H1 (cell line): Measurements from ENCODE around the gene CD151. TPM values are rescaled to one million over a fixed set of nuclear protein-coding genes. Genes with fewer than 3 reads are reported as not detected.

Experiments used
- CTCF ChIA-PET: fragments of 300-600 bp; sonication (Branson Sonifier 250); formaldehyde crosslinking; loops from one replicate; lab custom pipeline; 2021; ENCODE audit not compliant: partially characterized antibody; lab: Charles Lee
- POLR2A ChIA-PET: fragments of 300-600 bp; sonication (Branson Sonifier 250); formaldehyde crosslinking; loops from one replicate; lab custom pipeline; 2021; ENCODE audit warnings: inconsistent platforms; ENCODE audit not compliant: partially characterized antibody; lab: Charles Lee
- DNase-seq, 2 experiments: peaks; one replicate each; pipeline versions ENCODE4 v3.0.0 to v3.0.0-alpha.2; 2010 to 2022; ENCODE audit warnings: low spot score in 2 of 2, low read depth in 1 of 2, mixed read lengths in 1 of 2
- FAIRE-seq: peaks from 2 replicates; lab custom pipeline; 2011; peaks lifted over from hg19 to GRCh38; lab: Jason Lieb, UNC
- H2AFZ ChIP-seq: 2 replicates; pipeline ENCODE4 v1.8.1; 2012; ENCODE audit warnings: low read length, inconsistent platforms
- H2AK5ac ChIP-seq: 2 replicates; pipeline ENCODE4 v1.6.1; 2013; ENCODE audit warnings: low read depth, low read length
- H2BK120ac ChIP-seq: replicated peaks from 2 replicates; pipeline ENCODE3; 2013; ENCODE audit warnings: low read depth, low read length, inconsistent platforms
- H2BK12ac ChIP-seq: 2 replicates; pipeline ENCODE4 v1.6.1; 2013; ENCODE audit warnings: low read depth, low read length
- H2BK15ac ChIP-seq: 2 replicates; pipeline ENCODE4 v1.6.1; 2013; ENCODE audit warnings: low read length
- H2BK20ac ChIP-seq: 2 replicates; pipeline ENCODE4 v1.6.1; 2013; ENCODE audit warnings: low read length
- H2BK5ac ChIP-seq: 2 replicates; pipeline ENCODE4 v1.6.1; 2013; ENCODE audit warnings: low read depth, low read length
- H3K14ac ChIP-seq: 2 replicates; pipeline ENCODE4 v1.6.1; 2013; ENCODE audit warnings: inconsistent platforms; ENCODE audit not compliant: insufficient read length
- H3K18ac ChIP-seq: 2 replicates; pipeline ENCODE4 v1.6.1; 2013; ENCODE audit warnings: low read length; ENCODE audit errors: extremely low read depth
- H3K23ac ChIP-seq: 2 replicates; pipeline ENCODE4 v1.6.1; 2013; ENCODE audit warnings: inconsistent platforms; ENCODE audit not compliant: insufficient read length
- H3K23me2 ChIP-seq: 2 replicates; pipeline ENCODE4 v1.6.1; 2013; ENCODE audit warnings: low read depth, low read length
- H3K27ac ChIP-seq: 2 replicates; pipeline ENCODE4 v1.6.1; 2011; ENCODE audit warnings: low read depth, low read length, inconsistent platforms
- H3K27me3 ChIP-seq, 4 experiments: replicated peaks in 1 of 4; 1 replicate in 1 of 4; 2 replicates in 3 of 4; pipeline versions ENCODE4 v1.6.1 to v1.8.1; 2011 to 2013; ENCODE audit warnings: low read length in 3 of 4, mild to moderate bottlenecking in 3 of 4, inconsistent platforms in 2 of 4, mixed read lengths in 2 of 4, moderate library complexity in 1 of 4; ENCODE audit not compliant: control insufficient read depth in 3 of 4, insufficient read depth in 3 of 4; ENCODE audit errors: extremely low read depth in 1 of 4
- H3K36me3 ChIP-seq, 4 experiments: 2 replicates each; pipeline versions ENCODE4 v1.6.1 to v1.8.1; 2011 to 2013; ENCODE audit warnings: mild to moderate bottlenecking in 4 of 4, low read length in 3 of 4, moderate library complexity in 2 of 4, control low read depth in 1 of 4, inconsistent platforms in 1 of 4; ENCODE audit not compliant: insufficient read depth in 4 of 4, control insufficient read depth in 2 of 4
- H3K4ac ChIP-seq: replicated peaks from 2 replicates; pipeline ENCODE3; 2013; ENCODE audit warnings: low read length, low read depth, mixed read lengths, inconsistent platforms; ENCODE audit not compliant: insufficient read length
- H3K4me1 ChIP-seq, 4 experiments: replicated peaks in 1 of 4; 1 replicate in 1 of 4; 2 replicates in 3 of 4; pipeline versions ENCODE4 v1.6.1 to v1.8.1; 2011 to 2013; ENCODE audit warnings: low read length in 3 of 4, inconsistent platforms in 2 of 4, mixed read lengths in 1 of 4; ENCODE audit not compliant: insufficient read depth in 4 of 4, control insufficient read depth in 3 of 4
- H3K4me2 ChIP-seq, 2 experiments: 2 replicates each; pipeline versions ENCODE4 v1.6.1 to v1.8.1; 2011 to 2013; ENCODE audit warnings: low read depth in 2 of 2, low read length in 2 of 2, control low read depth in 1 of 2, inconsistent platforms in 1 of 2, mild to moderate bottlenecking in 1 of 2; ENCODE audit not compliant: insufficient read depth in 1 of 2
- H3K4me3 ChIP-seq, 4 experiments: fragments of 200-600, 300-600 bp in 1 of 4; sonication (generic), shearing (Covaris generic), sonication (Bioruptor Twin) in 1 of 4; 2 replicates each; pipeline versions ENCODE4 v1.5.1 to v1.8.1; 2011 to 2016; ENCODE audit warnings: low read length in 4 of 4, low read depth in 3 of 4, control low read depth in 2 of 4, inconsistent platforms in 2 of 4, mild to moderate bottlenecking in 2 of 4, mixed read lengths in 1 of 4, moderate library complexity in 1 of 4; ENCODE audit not compliant: insufficient read depth in 2 of 4; ENCODE audit errors: extremely low read depth in 1 of 4
- H3K56ac ChIP-seq: replicated peaks from 2 replicates; pipeline ENCODE3; 2013; ENCODE audit warnings: low read depth, mild to moderate bottlenecking, mixed read lengths, low read length, inconsistent platforms; ENCODE audit not compliant: insufficient read length
- H3K79me1 ChIP-seq: 2 replicates; pipeline ENCODE4 v1.6.1; 2013; ENCODE audit warnings: low read depth, low read length, control low read depth
- H3K79me2 ChIP-seq, 2 experiments: 2 replicates each; pipeline versions ENCODE4 v1.6.1 to v1.8.1; 2012 to 2013; ENCODE audit warnings: low read length in 2 of 2, mild to moderate bottlenecking in 2 of 2, inconsistent platforms in 1 of 2; ENCODE audit not compliant: insufficient read depth in 2 of 2, control insufficient read depth in 1 of 2
- H3K9ac ChIP-seq, 4 experiments: replicated peaks in 1 of 4; 1 replicate in 1 of 4; 2 replicates in 3 of 4; pipeline versions ENCODE4 v1.6.1 to v1.8.1; 2011 to 2013; ENCODE audit warnings: low read depth in 3 of 4, low read length in 3 of 4, control low read depth in 2 of 4, mild to moderate bottlenecking in 2 of 4, moderate library complexity in 2 of 4, inconsistent platforms in 1 of 4; ENCODE audit errors: extremely low read depth in 1 of 4
- H3K9me3 ChIP-seq, 2 experiments: 2 replicates each; pipeline versions ENCODE4 v1.6.1 to v1.8.1; 2012 to 2013; ENCODE audit warnings: mild to moderate bottlenecking in 2 of 2, moderate library complexity in 2 of 2, control low read depth in 1 of 2, inconsistent platforms in 1 of 2, low read depth in 1 of 2, low read length in 1 of 2, mixed read lengths in 1 of 2; ENCODE audit not compliant: insufficient read depth in 2 of 2
- H4K20me1 ChIP-seq, 2 experiments: replicated peaks in 1 of 2; 2 replicates each; pipeline versions ENCODE3 to v1.8.1; 2011 to 2013; ENCODE audit warnings: inconsistent platforms in 2 of 2, low read length in 2 of 2, mild to moderate bottlenecking in 1 of 2; ENCODE audit not compliant: insufficient read depth in 2 of 2, control insufficient read depth in 1 of 2
- H4K5ac ChIP-seq: 2 replicates; pipeline ENCODE4 v1.6.1; 2013; ENCODE audit warnings: low read length, low read depth, mixed read lengths, inconsistent platforms; ENCODE audit not compliant: insufficient read length
- H4K8ac ChIP-seq: 2 replicates; pipeline ENCODE4 v1.8.0; 2013; ENCODE audit warnings: mild to moderate bottlenecking, moderate library complexity, low read length, inconsistent platforms; ENCODE audit not compliant: insufficient read depth; ENCODE audit errors: extremely low read depth
- H4K91ac ChIP-seq: replicated peaks from 2 replicates; pipeline ENCODE3; 2013; ENCODE audit warnings: low read length, mixed read lengths, inconsistent platforms; ENCODE audit not compliant: insufficient read length
- CHD1 ChIP-seq: IDR thresholded peaks from 2 replicates; pipeline ENCODE4 v1.6.1; 2012; ENCODE audit warnings: low read depth, low read length, improper control_type of control experiment
- CHD2 ChIP-seq: IDR thresholded peaks from 2 replicates; pipeline ENCODE4 v1.6.1; 2012; ENCODE audit warnings: low read length, improper control_type of control experiment
- EZH2 ChIP-seq: fragments of 200-600 bp; sonication (generic); IDR thresholded peaks from 2 replicates; pipeline ENCODE4 v1.7.1; 2012; ENCODE audit warnings: low read depth, mild to moderate bottlenecking, moderate library complexity, low read length, inconsistent platforms; ENCODE audit not compliant: severe bottlenecking
- HDAC6 ChIP-seq: IDR thresholded peaks from one replicate; pipeline ENCODE4 v1.7.1; 2012; ENCODE audit warnings: low read depth, mild to moderate bottlenecking, inconsistent platforms, low read length, moderate library complexity
- KDM5A ChIP-seq: fragments of 200-600 bp; IDR thresholded peaks from 2 replicates; pipeline ENCODE4 v1.7.1; 2012; ENCODE audit warnings: mild to moderate bottlenecking, low read length, inconsistent platforms, mixed read lengths
- PHF8 ChIP-seq: fragments of 200-600 bp; sonication (generic); conservative IDR thresholded peaks from 2 replicates; pipeline ENCODE4 v1.7.1; 2012; ENCODE audit warnings: low read depth, mild to moderate bottlenecking, inconsistent platforms, low read length, moderate library complexity
- SIX5 ChIP-seq: IDR thresholded peaks from 2 replicates; pipeline ENCODE4 v1.6.1; 2011; ENCODE audit warnings: mild to moderate bottlenecking, low read depth, low read length
- SP2 ChIP-seq: IDR thresholded peaks from 2 replicates; pipeline ENCODE4 v1.6.1; 2012; ENCODE audit warnings: mild to moderate bottlenecking, low read length, inconsistent platforms
- SP4 ChIP-seq: IDR thresholded peaks from 2 replicates; pipeline ENCODE4 v1.6.1; 2012; ENCODE audit warnings: low read length, inconsistent platforms
- TAF1 ChIP-seq: IDR thresholded peaks from 2 replicates; pipeline ENCODE4 v1.6.1; 2011; ENCODE audit warnings: mild to moderate bottlenecking, low read depth, low read length
- TCF12 ChIP-seq: IDR thresholded peaks from 2 replicates; pipeline ENCODE4 v1.6.1; 2011; ENCODE audit warnings: low read depth, mild to moderate bottlenecking, low read length
- YY1 ChIP-seq: IDR thresholded peaks from 2 replicates; pipeline ENCODE4 v1.6.1; 2011; ENCODE audit warnings: low read depth, mild to moderate bottlenecking, low read length
- WGBS, 2 experiments: shearing (Covaris generic) in 1 of 2; methylation state at CpG; one replicate each; pipeline versions ENCODE4 v1.1.6 to v1.1.7; 2013 to 2015; ENCODE audit warnings: low lambda C conversion rate in 2 of 2, mixed read lengths in 2 of 2, inconsistent platforms in 1 of 2, low coverage in 1 of 2, missing lambda C conversion rate in 1 of 2; ENCODE audit not compliant: insufficient replicate concordance in 2 of 2, insufficient coverage in 1 of 2, insufficient read length in 1 of 2; ENCODE audit errors: extremely low coverage in 1 of 2, missing lambda C conversion rate in 1 of 2; 5-methylcytosine and 5-hydroxymethylcytosine counted together
- polyA plus RNA-seq, 7 experiments: library from polyadenylated mRNA; depleted of rRNA in 3 of 7; stranded (reverse) in 5 of 7; unstranded in 2 of 7; fragments of >200 nt in 5 of 7; fragments of 200-250 nt in 2 of 7; gene quantifications; 1 replicate in 5 of 7; 2 replicates in 1 of 7; 4 replicates in 1 of 7; pipeline versions ENCODE4 v1.2.1 to v1.2.3, GENCODE V29; 2011 to 2013; ENCODE audit warnings: missing spikeins in 2 of 7, mixed read lengths in 2 of 7
- total RNA-seq: library from RNA; stranded (reverse); fragmentation: NEBNext Ultra II Directional; extraction: Animal tissue kit (Norgen Biotek cat#: 25700); gene quantifications from 2 replicates; pipeline ENCODE4 v1.2.1, GENCODE V29; 2021

The CD151 gene
- total and polyA plus RNA-seq, 2 of the 8 experiments (the other 6 are each of a cell fraction or from before 2014, with no cell fraction given): 101 to 212 TPM

DNA sequence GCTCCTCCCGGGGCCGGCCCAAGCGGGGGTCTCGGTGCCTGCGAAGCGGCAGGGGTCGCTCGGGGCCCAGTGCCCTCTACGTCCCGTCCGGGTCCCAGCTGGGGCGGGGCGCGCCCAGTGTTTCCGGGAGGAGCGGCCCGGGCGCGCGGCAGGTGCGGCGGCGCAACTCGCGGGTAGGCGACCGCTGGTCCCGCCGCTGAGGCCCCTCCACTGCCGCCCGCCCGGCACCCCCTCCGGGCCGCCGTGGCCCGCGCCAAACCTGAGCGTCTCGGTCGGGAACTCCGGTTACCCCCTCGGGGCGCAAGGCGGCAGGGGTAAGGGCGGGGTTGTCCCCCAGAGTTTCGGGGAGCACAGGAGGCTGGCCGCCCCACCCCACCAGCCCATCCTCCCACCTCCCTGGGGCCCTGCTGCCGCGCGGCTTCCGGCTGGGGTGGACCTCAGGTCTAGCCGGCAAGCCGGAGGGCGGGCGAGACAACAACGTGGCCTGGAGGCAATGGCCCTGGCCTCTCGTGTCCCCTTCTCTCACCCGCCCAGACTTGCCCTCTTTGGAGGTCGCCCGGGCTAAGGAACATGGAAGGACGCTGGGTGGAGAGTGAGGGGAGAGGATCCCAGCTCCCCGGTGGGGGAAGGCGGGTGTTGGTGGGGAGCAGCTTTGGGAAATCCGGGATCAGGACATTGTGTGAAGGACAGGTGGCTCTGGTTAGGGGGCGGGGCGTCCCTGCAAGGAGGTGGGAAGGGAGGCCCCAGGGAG, 5.4 kb upstream of the CD151 start:
- Histone ChIP-seq H4K20me1 (peaks cover 2 to 8% of the 10 kb centered on the region in 2 experiments), H3K79me2 (no peaks in the 10 kb centered on the region), H3K56ac (no peak overlapping the region), H3K36me3 (peaks cover 0 to 10% (median 1%) of the 10 kb centered on the region in 4 experiments; a peak in 1 of 8 replicates), H4K91ac (peak overlapping the region; percentile 56), H2BK20ac (0 out of 2 replicates have a peak overlapping the region, but pooled peaks have one; percentile 48), H2BK5ac (peak overlapping the region; percentile 88; the same call in 1 of the 2 replicates), H4K8ac (peak overlapping the region; percentile 86), H3K4me2 (peak overlapping the region; percentile 84 to 99), H3K4ac (peak overlapping the region; percentile 30), H3K4me1 (peaks cover 0 to 44% (median 39%) of the 10 kb centered on the region in 4 experiments; a peak in 6 of 7 replicates), H3K23ac (no peak overlapping the region), H3K14ac (no peak overlapping the region), H2BK15ac (peak overlapping the region; percentile 88; the same call in 1 of the 2 replicates), H3K27me3 (peaks cover 6 to 41% (median 30%) of the 10 kb centered on the region in 4 experiments), H2BK12ac (peak overlapping the region; percentile 92; the same call in 1 of the 2 replicates), H2AFZ (no peak overlapping the region; the same call in 1 of the 2 replicates), H3K18ac (peak overlapping the region; percentile 95), H3K9me3 (no peaks in the 10 kb centered on the region), H3K4me3 (peak overlapping the region; percentile 42 to 63 (median 58)), H3K23me2 (peaks cover 29% of the 10 kb centered on the region), H3K9ac (peak overlapping the region in 3 of 4 experiments; percentile 40 to 54 (median 50); a peak in 5 of 7 replicates), H3K27ac (peak overlapping the region; percentile 56; the same call in 1 of the 2 replicates), H3K79me1 (no peaks in the 10 kb centered on the region; the same call in 1 of the 2 replicates), H4K5ac (peak overlapping the region; percentile 10), H2AK5ac (no peak overlapping the region), H2BK120ac (no peak overlapping the region)
- CTCF ChIA-PET: interaction anchor here (2.1 to 3.5 kb wide), 2 partner anchors 12 to 21 kb away, joined by 7 to 26 read pairs; no protein-coding TSS in a partner anchor
- POLR2A ChIA-PET: interaction anchor here (1.0 to 53.0 kb wide), 3 partner anchors 3 to 44 kb away, joined by 3 to 1917 read pairs (median 1917); partner anchors contain the start of genes CD151, CEND1, CRACR2B and PIDD1
- no peak for FAIRE-seq
- 4% methylated on average over 23 of the region's 66 CpGs; no CpG with 5 or more reads in 1 of the 2 experiments for WGBS, 2 experiments
- peak in 1 of 2 experiments; percentile 91 for DNase-seq
- peak; percentile 10; the same call in 1 of the 2 replicates for TF ChIP-seq TAF1
- no peak for TF ChIP-seq CHD2
- TF ChIP-seq KDM5A: no peak
- TF ChIP-seq CHD1: no peak
- peak; percentile 43; the same call in 1 of the 2 replicates for TF ChIP-seq PHF8
- no peak for TF ChIP-seq SIX5
- TF ChIP-seq SP4: no peak
- TF ChIP-seq YY1: no peak
- no peak for TF ChIP-seq HDAC6
- no peak for TF ChIP-seq TCF12
- no peak for TF ChIP-seq SP2
- no peak for TF ChIP-seq EZH2
